K562 (cell line): ENCODE measurements around the gene KIF26B. TPM values are rescaled to one million over a fixed set of nuclear protein-coding genes. Genes with fewer than 3 reads are reported as not detected.
A peak's percentile ranks its signal among the peaks of the same experiment; 100 is the strongest.

Source experiments
- ATAC-seq: fragments of 200-7000 bp; cut with Tn5 transposase; 3 replicates; pipeline ENCODE4 v1.9.1; 2020; ENCODE audit warnings: moderate library complexity
- BruUV-seq: library from RNA; stranded (reverse); fragments of 400-500 nt; replicated peaks from 2 replicates; lab custom pipeline; 2021; lab: Mats Ljungman, UMichigan
- CTCF ChIA-PET: fragments of 300-600 bp; formaldehyde crosslinking; extraction: SDS; loops from one replicate; lab custom pipeline; 2021; ENCODE audit warnings: low intra/inter-chr PET ratio; lab: Yijun Ruan, JAX
- POLR2A ChIA-PET: fragments of 300-600, 350-650 bp; sonication (Branson Sonifier 250); formaldehyde crosslinking; extraction: SDS; loops from one replicate; lab custom pipeline; 2021; ENCODE audit warnings: antibody characterized with exemption, inconsistent platforms; lab: Yijun Ruan, JAX
- DNase-seq, 4 experiments: peaks; one replicate each; pipeline versions ENCODE4 v3.0.0 to v3.0.0-alpha.2; 2011 to 2018; ENCODE audit warnings: low spot score in 3 of 4, mixed read lengths in 3 of 4; ENCODE audit errors: extremely low read depth in 1 of 4
- FAIRE-seq: peaks from 2 replicates; lab custom pipeline; 2011; peaks lifted over from hg19 to GRCh38; lab: Jason Lieb, UNC
- H2AFZ ChIP-seq: 2 replicates; pipeline ENCODE4 v1.6.0; 2011; ENCODE audit warnings: low read depth, low read length, control low read depth, inconsistent platforms
- H3K27ac ChIP-seq: fragments of 200-600 bp; 3 replicates; pipeline ENCODE4 v1.8.0; 2011; ENCODE audit warnings: low read depth, mild to moderate bottlenecking, control low read depth, inconsistent platforms, low read length, moderate library complexity, mixed read lengths; ENCODE audit errors: extremely low read depth
- H3K27me3 ChIP-seq, 2 experiments: fragments of 300-600 bp in 1 of 2; 2 replicates in 1 of 2; 3 replicates in 1 of 2; pipeline versions ENCODE4 v1.6.0 to v1.8.0; 2011; ENCODE audit warnings: inconsistent platforms in 2 of 2, low read length in 2 of 2, mild to moderate bottlenecking in 1 of 2, mixed read lengths in 1 of 2, moderate library complexity in 1 of 2; ENCODE audit not compliant: control insufficient read depth in 2 of 2, insufficient read depth in 2 of 2
- H3K36me3 ChIP-seq: fragments of 300-600 bp; 3 replicates; pipeline ENCODE4 v1.8.0; 2011; ENCODE audit warnings: mild to moderate bottlenecking, low read length, inconsistent platforms; ENCODE audit not compliant: control insufficient read depth, insufficient read depth
- H3K4me1 ChIP-seq, 2 experiments: fragments of 200-600 bp in 1 of 2; replicated peaks in 1 of 2; 2 replicates in 1 of 2; 3 replicates in 1 of 2; pipeline versions ENCODE4 v1.5.1 to v1.8.0; 2011; ENCODE audit warnings: inconsistent platforms in 2 of 2, low read length in 2 of 2, mild to moderate bottlenecking in 1 of 2, mixed read lengths in 1 of 2, moderate library complexity in 1 of 2; ENCODE audit not compliant: control insufficient read depth in 2 of 2, insufficient read depth in 2 of 2
- H3K4me2 ChIP-seq: 2 replicates; pipeline ENCODE4 v1.6.1; 2011; ENCODE audit warnings: low read length, control low read depth, inconsistent platforms, mixed read lengths; ENCODE audit not compliant: insufficient read depth
- H3K4me3 ChIP-seq: fragments of 200-600 bp; sonication (generic), shearing (Covaris generic); 2 replicates; pipeline ENCODE4 v1.5.1; 2016; ENCODE audit warnings: control low read depth, inconsistent platforms
- H3K79me2 ChIP-seq: fragments of 200-600 bp; 3 replicates; pipeline ENCODE4 v1.8.0; 2011; ENCODE audit warnings: low read length, inconsistent platforms; ENCODE audit not compliant: control insufficient read depth, insufficient read depth
- H3K9ac ChIP-seq, 2 experiments: 2 replicates each; pipeline versions ENCODE4 v1.6.0 to v1.6.1; 2011; ENCODE audit warnings: low read depth in 2 of 2, low read length in 2 of 2, control low read depth in 1 of 2, inconsistent platforms in 1 of 2, mild to moderate bottlenecking in 1 of 2, mixed read lengths in 1 of 2; ENCODE audit not compliant: insufficient read depth in 1 of 2
- H3K9me1 ChIP-seq: one replicate; pipeline ENCODE4 v1.6.0; 2011; ENCODE audit warnings: inconsistent platforms, mild to moderate bottlenecking, low read length, moderate library complexity; ENCODE audit not compliant: control insufficient read depth, insufficient read depth
- H3K9me3 ChIP-seq: replicated peaks from 2 replicates; pipeline ENCODE4 v1.5.1; 2011; ENCODE audit warnings: low read depth, low read length, inconsistent platforms; ENCODE audit not compliant: control insufficient read depth, insufficient read depth
- H4K20me1 ChIP-seq: replicated peaks from 2 replicates; pipeline ENCODE4 v1.6.1; 2011; ENCODE audit warnings: low read length, inconsistent platforms, mixed read lengths; ENCODE audit not compliant: control insufficient read depth, insufficient read depth
- ARNT ChIP-seq, 2 experiments: fragments of 450-650 bp; IDR thresholded peaks; 2 replicates each; pipeline ENCODE4 v1.6.1; 2016; ENCODE audit warnings: mild to moderate bottlenecking in 1 of 2
- ELK1 ChIP-seq: sonication (generic); formaldehyde crosslinking; IDR thresholded peaks from 2 replicates; pipeline ENCODE4 v1.8.1; 2022; ENCODE audit warnings: missing genetic modification reagents
- HDAC2 ChIP-seq: fragments of 450-650 bp; IDR thresholded peaks from 2 replicates; pipeline ENCODE4 v1.6.1; 2016; ENCODE audit warnings: mild to moderate bottlenecking
- POLR3G ChIP-seq: IDR thresholded peaks from 2 replicates; pipeline ENCODE4 v1.6.1; 2011; ENCODE audit not compliant: insufficient read length, insufficient replicate concordance; ENCODE audit errors: extremely low read depth
- TCF7L2 ChIP-seq: fragments of 150-350 bp; IDR thresholded peaks from 2 replicates; pipeline ENCODE4 v1.6.1; 2016; ENCODE audit warnings: low read depth, mild to moderate bottlenecking, low read length, moderate library complexity
- ZNF263 ChIP-seq: sonication (generic); formaldehyde crosslinking; IDR thresholded peaks from 2 replicates; pipeline ENCODE4 v1.8.0; 2022; ENCODE audit warnings: mild to moderate bottlenecking, missing genetic modification reagents, borderline replicate concordance
- ZNF584 ChIP-seq: fragments of 200-800 bp; sonication (Bioruptor generic); IDR thresholded peaks from 2 replicates; pipeline ENCODE4 v1.6.1; 2016; ENCODE audit warnings: low read depth, mild to moderate bottlenecking, missing genetic modification characterization, missing compliant biosample characterization
- ZNF609 ChIP-seq: sonication (generic); formaldehyde crosslinking; IDR thresholded peaks from 2 replicates; pipeline ENCODE4 v1.8.1; 2023; ENCODE audit warnings: missing genetic modification reagents, mild to moderate bottlenecking, borderline replicate concordance
- WGBS: fragments of 100-300 bp; shearing (Covaris generic); methylation state at CpG from one replicate; pipeline ENCODE4 v1.1.6; 2016; ENCODE audit warnings: low coverage, mixed read lengths; ENCODE audit not compliant: insufficient coverage; ENCODE audit errors: missing lambda C conversion rate; 5-methylcytosine and 5-hydroxymethylcytosine counted together
- in situ Hi-C: fragments of 300-500 bp; cut with MboI; formaldehyde crosslinking; loops from 4 replicates; pipeline ENCODE4 v1.15.0; 2018; ENCODE audit warnings: inconsistent platforms, mixed read lengths
- intact Hi-C: fragments of 100-400 bp; cut with micrococcal nuclease; formaldehyde crosslinking; loops from 2 replicates; pipeline ENCODE4 v1.14.2; 2022
- polyA plus RNA-seq, 8 experiments: library from polyadenylated mRNA; depleted of rRNA in 4 of 8; stranded (reverse) in 5 of 8; unstranded in 3 of 8; fragments of >200 nt; fragmentation: Nextera tagmentation in 2 of 8; fragmentation: Illumina TruSeq in 1 of 8; extraction: Ambion mirVana in 2 of 8; extraction: Trizol in 1 of 8; gene quantifications; 2 replicates each; pipeline versions ENCODE4 v1.2.1 to v1.2.3, GENCODE V29; 2011 to 2014; ENCODE audit warnings: inconsistent platforms in 1 of 8, missing spikeins in 1 of 8
- total RNA-seq, 7 experiments: library from RNA; depleted of rRNA in 6 of 7; stranded (reverse); fragments of >200 nt in 6 of 7; fragmentation: Illumina TruSeq in 2 of 7; extraction: Trizol in 2 of 7; gene quantifications; 2 replicates each; pipeline versions ENCODE4 v1.2.1 to v1.2.3, GENCODE V29; 2011 to 2021; ENCODE audit warnings: low replicate concordance in 1 of 7
- TF ChIP-seq, protein P1 (sequence below), 2 experiments: fragments of 450-650 bp in 1 of 2; sonication (generic) in 1 of 2; formaldehyde crosslinking in 1 of 2; IDR thresholded peaks in 1 of 2; conservative IDR thresholded peaks in 1 of 2; 2 replicates each; pipeline versions ENCODE4 v1.6.1 to v1.8.1; 2016 to 2023; ENCODE audit warnings: mild to moderate bottlenecking in 2 of 2, moderate library complexity in 2 of 2, inconsistent platforms in 1 of 2, missing genetic modification reagents in 1 of 2

Gene KIF26B
- total and polyA plus RNA-seq, 9 of the 15 experiments (the other 6 are each of a cell fraction or from before 2014, with no cell fraction given): 0.02 to 0.08 (median 0.03) TPM; not detected in 6

DNA sequence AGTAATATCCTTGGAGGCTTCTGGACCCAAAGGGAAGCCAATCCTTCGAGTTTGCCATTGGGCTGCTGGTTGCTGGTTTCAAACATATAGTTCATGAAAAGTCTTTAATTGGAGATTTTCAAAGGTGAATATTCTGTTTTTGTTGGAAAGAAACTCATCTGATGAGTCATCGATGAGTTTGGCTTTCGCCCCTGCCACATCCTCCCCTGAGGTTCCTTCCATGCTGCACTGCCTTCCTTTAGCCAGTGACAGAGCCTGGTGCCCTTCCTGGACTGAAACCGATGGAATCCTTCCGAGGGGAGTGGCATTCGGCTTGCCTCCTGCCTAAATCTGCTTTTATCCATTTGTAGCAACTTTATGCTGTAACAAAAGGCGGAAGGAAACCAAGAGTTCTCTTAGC is 550.0 kb downstream of the KIF26B start (continued):
- TF ChIP-seq, protein P1, sequence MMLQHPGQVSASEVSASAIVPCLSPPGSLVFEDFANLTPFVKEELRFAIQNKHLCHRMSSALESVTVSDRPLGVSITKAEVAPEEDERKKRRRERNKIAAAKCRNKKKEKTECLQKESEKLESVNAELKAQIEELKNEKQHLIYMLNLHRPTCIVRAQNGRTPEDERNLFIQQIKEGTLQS (IDR thresholded peaks at IDR 0.05): peak; percentile 72
- TF ChIP-seq, protein P1 (CRISPR knock-in tag; conservative IDR thresholded peaks at IDR 0.05): no peak

DNA sequence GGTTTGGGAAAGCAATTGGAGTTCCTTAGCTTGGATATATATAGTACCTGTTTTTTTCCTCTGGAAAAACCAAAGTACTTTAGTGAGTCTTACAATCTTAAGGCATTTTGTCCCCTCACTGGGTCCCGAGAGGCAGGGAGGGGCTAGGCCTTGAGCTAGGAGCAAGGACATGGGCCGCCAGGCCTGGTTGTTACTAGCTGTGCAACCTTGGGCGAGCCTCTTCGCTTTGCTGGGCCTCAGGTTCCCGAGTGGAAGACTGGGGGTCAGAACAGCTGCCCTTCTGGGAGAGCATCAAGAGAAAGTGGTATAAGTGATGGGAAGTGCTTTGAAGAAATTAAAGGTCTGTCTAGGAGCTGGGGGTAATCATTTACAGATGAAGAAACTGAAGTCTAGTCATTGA is 553.2 kb downstream of the KIF26B start:
- Histone ChIP-seq H3K9ac (no peak overlapping the region), H3K36me3 (no peaks in the 10 kb centered on the region), H3K79me2 (no peaks in the 10 kb centered on the region), H3K27ac (no peak overlapping the region), H3K9me1 (no peaks in the 10 kb centered on the region), H3K4me1 (peaks cover 0 to 5% of the 10 kb centered on the region in 2 experiments; a peak in 1 of 5 replicates), H3K4me2 (no peak overlapping the region), H3K4me3 (no peak overlapping the region), H3K9me3 (no peaks in the 10 kb centered on the region), H2AFZ (no peak overlapping the region), H4K20me1 (no peaks in the 10 kb centered on the region), H3K27me3 (peaks cover 31 to 72% of the 10 kb centered on the region in 2 experiments)
- WGBS: 8% methylated on average over 5 of the region's 5 CpGs
- no peak for DNase-seq
- no peak for FAIRE-seq
- BruUV-seq: no TSS peak
- no peak for ATAC-seq
- intact Hi-C loops: loop anchor here (5.0 kb wide), 1 partner anchor 294 kb away; no protein-coding TSS in a partner anchor
- TF ChIP-seq ELK1 (CRISPR knock-in tag): no peak
- TF ChIP-seq ARNT (IDR thresholded peaks at IDR 0.05): no peak
- no peak for TF ChIP-seq ZNF584 (CRISPR knock-in tag)
- TF ChIP-seq POLR3G: no peak
- TF ChIP-seq TCF7L2: no peak
- no peak for TF ChIP-seq ZNF263
- TF ChIP-seq HDAC2: no peak
- no peak for TF ChIP-seq ZNF609 (CRISPR knock-in tag)
- ChIA-PET CTCF (no interaction called here), POLR2A (interaction anchor here (1.0 kb wide), 1 partner anchor 22 kb away, joined by 3 read pairs; no protein-coding TSS in a partner anchor)
- in situ Hi-C loops: no loop called here
